ENCODE data around the gene BCR. TPM values are rescaled to one million over a fixed set of nuclear protein-coding genes. Genes with fewer than 3 reads are reported as not detected.

Gene BCR
- total RNA-seq, 1 experiment from 2014 or later: 40.5 TPM

DNA sequence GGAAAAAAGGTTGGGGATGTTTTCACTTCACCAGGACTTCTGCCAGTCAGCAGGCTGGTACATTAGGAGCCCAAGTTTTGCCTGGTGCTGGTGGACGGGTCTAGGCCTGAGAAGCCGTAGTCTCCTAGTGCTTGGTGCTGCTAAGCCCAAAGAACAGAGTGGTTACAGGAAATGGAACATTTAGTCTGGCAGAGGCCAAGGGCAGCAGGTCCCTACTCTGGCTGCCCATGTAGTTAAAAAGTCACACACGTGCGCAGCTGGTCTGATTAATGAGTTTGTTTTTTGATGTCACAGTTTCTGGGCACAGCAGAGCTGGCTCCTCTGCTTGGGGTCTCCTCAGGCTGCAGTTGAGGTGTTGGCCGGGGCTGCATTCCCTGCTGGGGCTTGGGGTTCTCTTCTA, 20.6 kb downstream of the BCR start:
- no peaks in the 10 kb centered on the region for H3K9me3 ChIP-seq (ENCODE audit: low read length)
- no peak overlapping the region for H2AFZ ChIP-seq (ENCODE audit: low read length)
- no peak for DNase-seq
- no peak overlapping the region for H3K9ac ChIP-seq (ENCODE audit: low read length)
- H3K79me2 ChIP-seq (ENCODE audit: low read length): peaks cover 58% of the 10 kb centered on the region
- no peaks in the 10 kb centered on the region for H4K20me1 ChIP-seq (ENCODE audit: insufficient read depth, low read depth, low read length)
- no peaks in the 10 kb centered on the region for H3K36me3 ChIP-seq (ENCODE audit: insufficient read depth, low read length)
- no peaks in the 10 kb centered on the region for H3K4me1 ChIP-seq (ENCODE audit: low read length)
- H3K27me3 ChIP-seq (ENCODE audit: low read length): no peaks in the 10 kb centered on the region
- H3K9me2 ChIP-seq (replicated peaks; ENCODE audit: insufficient read depth, low read length): no peaks in the 10 kb centered on the region
- H3K4me3 ChIP-seq (ENCODE audit: low read length): no peak overlapping the region
- H3K4me2 ChIP-seq (ENCODE audit: low read depth, low read length, poor library complexity, severe bottlenecking): no peak overlapping the region
- H3K27ac ChIP-seq (ENCODE audit: low read length): no peak overlapping the region

DNA sequence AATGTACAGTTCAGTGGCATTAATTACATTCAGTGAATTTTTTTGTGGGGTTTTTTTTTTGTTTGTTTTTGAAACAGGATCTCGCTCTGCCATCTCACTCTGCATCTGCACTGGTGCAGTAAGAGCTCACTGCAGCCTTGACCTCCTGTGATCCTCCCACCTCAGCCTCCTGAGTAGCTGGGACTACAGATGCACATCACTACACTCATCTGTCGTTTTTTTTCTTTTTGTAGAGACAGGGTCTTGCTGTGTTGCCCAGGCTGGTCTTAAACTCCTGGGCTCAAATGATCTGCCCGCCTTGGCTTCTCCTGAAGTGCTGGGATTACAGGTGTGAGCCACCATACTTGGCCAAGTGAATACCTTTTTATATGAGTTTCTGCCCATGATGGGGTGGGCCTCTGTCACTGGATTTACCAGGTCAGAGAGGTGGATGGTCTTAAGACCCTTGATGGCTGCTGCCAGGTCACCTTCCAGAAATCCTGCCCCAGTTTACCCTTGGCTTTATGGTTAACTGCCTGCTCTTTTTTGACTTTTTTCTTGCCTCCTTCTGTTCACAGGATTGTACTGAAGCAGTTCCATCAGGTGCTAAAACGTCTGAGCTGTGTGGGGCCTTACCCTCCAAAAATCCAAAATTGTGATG, 22.6 kb downstream of the BCR start:
- Histone ChIP-seq H3K4me2 (ENCODE audit: low read depth, low read length, poor library complexity, severe bottlenecking) (no peak overlapping the region), H3K4me3 (ENCODE audit: low read length) (no peak overlapping the region), H3K9me3 (ENCODE audit: low read length) (no peaks in the 10 kb centered on the region), H3K4me1 (ENCODE audit: low read length) (peaks cover 10% of the 10 kb centered on the region), H3K79me2 (ENCODE audit: low read length) (peaks cover 41% of the 10 kb centered on the region), H3K9ac (ENCODE audit: low read length) (no peak overlapping the region), H3K9me2 (replicated peaks; ENCODE audit: insufficient read depth, low read length) (no peaks in the 10 kb centered on the region), H3K27ac (ENCODE audit: low read length) (no peak overlapping the region), H2AFZ (ENCODE audit: low read length) (no peak overlapping the region), H3K27me3 (ENCODE audit: low read length) (no peaks in the 10 kb centered on the region), H4K20me1 (ENCODE audit: insufficient read depth, low read depth, low read length) (no peaks in the 10 kb centered on the region), H3K36me3 (ENCODE audit: insufficient read depth, low read length) (no peaks in the 10 kb centered on the region)
- DNase-seq: no peak

DNA sequence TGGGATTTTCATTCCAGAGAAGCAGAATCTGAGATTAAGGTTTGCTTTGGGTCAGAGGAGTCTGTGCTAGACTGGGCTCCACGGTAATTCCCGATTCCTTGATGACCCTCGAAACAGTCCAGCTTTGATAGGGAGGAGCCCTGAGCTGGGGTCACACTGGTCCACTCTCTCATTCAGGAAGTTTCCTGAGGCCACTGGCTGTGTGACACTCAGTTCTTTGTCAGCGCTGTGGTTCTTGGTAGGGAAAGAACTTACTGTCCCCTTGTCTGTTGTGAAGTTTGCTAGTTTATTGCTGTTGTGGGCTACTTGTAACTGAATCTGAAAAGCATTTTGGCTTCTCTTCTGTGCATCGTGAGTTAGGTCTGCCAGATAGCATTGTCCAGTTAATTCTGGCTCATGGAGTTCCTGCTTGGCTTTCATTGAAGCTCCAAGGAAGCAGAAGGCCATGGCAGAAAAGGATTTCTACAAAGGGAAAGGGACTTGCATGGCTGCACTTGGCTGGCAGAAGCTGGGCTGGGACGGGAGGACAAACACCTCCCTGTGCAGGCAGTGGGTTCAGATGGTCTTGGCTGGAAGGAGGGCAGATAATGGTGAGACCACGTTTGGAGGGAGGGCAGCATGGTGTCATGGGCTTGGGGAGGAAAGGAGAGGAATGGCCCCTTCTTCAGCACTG, 23.3 kb downstream of the BCR start:
- Histone ChIP-seq H3K36me3 (ENCODE audit: insufficient read depth, low read length) (no peaks in the 10 kb centered on the region), H4K20me1 (ENCODE audit: insufficient read depth, low read depth, low read length) (no peaks in the 10 kb centered on the region), H3K9me2 (replicated peaks; ENCODE audit: insufficient read depth, low read length) (no peaks in the 10 kb centered on the region), H2AFZ (ENCODE audit: low read length) (no peak overlapping the region), H3K27ac (ENCODE audit: low read length) (no peak overlapping the region), H3K27me3 (ENCODE audit: low read length) (no peaks in the 10 kb centered on the region), H3K9me3 (ENCODE audit: low read length) (no peaks in the 10 kb centered on the region), H3K4me1 (ENCODE audit: low read length) (peaks cover 16% of the 10 kb centered on the region), H3K4me3 (ENCODE audit: low read length) (no peak overlapping the region), H3K4me2 (ENCODE audit: low read depth, low read length, poor library complexity, severe bottlenecking) (no peak overlapping the region), H3K9ac (ENCODE audit: low read length) (no peak overlapping the region), H3K79me2 (ENCODE audit: low read length) (peaks cover 39% of the 10 kb centered on the region)
- DNase-seq: no peak

DNA sequence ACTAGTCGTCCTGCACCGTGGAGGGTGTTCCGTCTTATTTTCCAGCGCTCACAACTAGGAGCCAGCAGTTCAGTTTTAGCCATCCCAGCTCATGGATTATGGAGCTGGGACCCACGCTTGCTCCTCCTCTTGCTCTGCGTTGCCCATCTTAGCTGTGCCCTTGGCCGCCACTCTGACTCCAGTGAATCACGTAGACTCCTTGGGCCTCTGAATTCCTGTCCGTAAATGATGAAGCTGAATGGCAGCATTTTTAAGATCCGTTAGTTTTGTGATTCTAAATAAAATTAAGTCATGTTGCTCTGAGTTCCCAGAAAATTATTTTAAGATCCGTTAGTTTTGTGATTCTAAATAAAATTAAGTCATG, 23.8 kb downstream of the BCR start:
- no peaks in the 10 kb centered on the region for H4K20me1 ChIP-seq (ENCODE audit: insufficient read depth, low read depth, low read length)
- no peak overlapping the region for H3K4me3 ChIP-seq (ENCODE audit: low read length)
- H3K9me3 ChIP-seq (ENCODE audit: low read length): no peaks in the 10 kb centered on the region
- H3K79me2 ChIP-seq (ENCODE audit: low read length): peaks cover 42% of the 10 kb centered on the region
- no peak for DNase-seq
- no peak overlapping the region for H2AFZ ChIP-seq (ENCODE audit: low read length)
- no peak overlapping the region for H3K4me2 ChIP-seq (ENCODE audit: low read depth, low read length, poor library complexity, severe bottlenecking)
- peaks cover 21% of the 10 kb centered on the region for H3K4me1 ChIP-seq (ENCODE audit: low read length)
- H3K9me2 ChIP-seq (replicated peaks; ENCODE audit: insufficient read depth, low read length): no peaks in the 10 kb centered on the region
- H3K9ac ChIP-seq (ENCODE audit: low read length): no peak overlapping the region
- no peaks in the 10 kb centered on the region for H3K36me3 ChIP-seq (ENCODE audit: insufficient read depth, low read length)
- no peak overlapping the region for H3K27ac ChIP-seq (ENCODE audit: low read length)
- no peaks in the 10 kb centered on the region for H3K27me3 ChIP-seq (ENCODE audit: low read length)

DNA sequence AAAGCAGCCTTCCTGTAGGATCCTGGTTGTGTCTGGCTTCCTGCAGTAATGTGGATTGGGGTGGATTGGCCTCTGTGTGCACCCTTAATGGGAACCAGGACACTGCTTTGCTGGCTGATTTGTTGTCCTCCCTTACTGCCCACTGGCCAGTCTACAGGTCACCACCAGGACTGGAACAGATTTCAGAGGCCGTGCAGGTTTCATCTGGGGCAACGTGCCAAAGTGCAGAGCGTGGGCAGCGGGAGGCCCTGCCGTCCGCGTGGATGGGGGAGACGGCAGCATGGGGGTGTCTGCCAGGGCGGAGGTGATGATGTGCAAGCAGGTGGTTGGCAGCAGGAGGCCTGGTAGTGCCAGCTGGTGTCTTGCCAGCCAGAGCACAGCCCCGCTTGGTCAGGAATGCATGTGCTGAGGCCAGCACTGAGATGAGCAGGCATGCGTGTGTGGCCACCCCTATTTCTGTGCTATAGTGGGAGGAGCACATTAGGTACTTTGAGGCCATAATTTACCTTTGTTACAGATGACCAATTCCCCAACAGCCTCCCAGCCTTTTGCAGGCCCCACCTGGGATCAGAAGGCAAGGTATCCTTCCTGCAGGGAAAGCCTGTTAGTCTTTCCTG, 24.3 kb downstream of the BCR start:
- H3K9ac ChIP-seq (ENCODE audit: low read length): no peak overlapping the region
- H2AFZ ChIP-seq (ENCODE audit: low read length): no peak overlapping the region

DNA sequence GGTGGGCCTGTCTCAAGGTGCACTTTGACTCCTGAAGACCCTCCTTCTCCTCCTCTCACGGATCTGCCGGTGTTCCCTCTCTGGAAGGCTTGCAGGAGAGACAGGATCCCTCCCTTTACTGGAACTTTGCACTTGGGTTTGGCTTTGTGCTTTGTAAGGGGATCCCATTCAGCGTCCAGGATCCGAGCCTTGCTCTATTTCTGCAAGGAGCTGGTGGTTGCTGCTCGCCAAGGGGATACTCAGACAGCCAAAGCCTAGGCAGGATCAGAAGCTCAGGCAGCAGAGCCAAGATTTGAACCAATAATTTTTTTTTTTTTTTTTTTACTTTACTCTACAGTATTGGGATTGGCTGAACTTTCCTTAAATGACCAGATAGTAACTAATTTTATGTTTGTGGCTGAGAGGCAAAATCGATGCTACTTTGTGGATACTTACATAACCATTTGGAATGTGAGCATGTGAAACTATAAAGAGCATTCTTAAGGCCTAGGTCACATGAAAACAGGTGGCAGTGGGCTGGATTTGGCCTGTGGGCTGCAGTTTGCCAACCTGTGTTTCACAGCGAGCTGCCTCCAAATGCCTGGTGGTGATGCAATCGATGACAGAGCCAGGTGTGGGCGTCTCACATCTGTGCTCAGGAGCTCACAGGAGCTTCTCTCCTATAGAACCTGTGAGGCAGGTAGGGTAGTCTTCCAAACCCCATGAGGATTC, 25.2 kb downstream of the BCR start:
- Histone ChIP-seq H4K20me1 (ENCODE audit: insufficient read depth, low read depth, low read length) (no peaks in the 10 kb centered on the region), H3K4me3 (ENCODE audit: low read length) (no peak overlapping the region), H3K4me2 (ENCODE audit: low read depth, low read length, poor library complexity, severe bottlenecking) (no peak overlapping the region), H3K27ac (ENCODE audit: low read length) (no peak overlapping the region), H3K9me3 (ENCODE audit: low read length) (no peaks in the 10 kb centered on the region), H3K4me1 (ENCODE audit: low read length) (peaks cover 32% of the 10 kb centered on the region), H3K36me3 (ENCODE audit: insufficient read depth, low read length) (no peaks in the 10 kb centered on the region), H3K27me3 (ENCODE audit: low read length) (no peaks in the 10 kb centered on the region), H3K9me2 (replicated peaks; ENCODE audit: insufficient read depth, low read length) (no peaks in the 10 kb centered on the region), H3K9ac (ENCODE audit: low read length) (no peak overlapping the region), H3K79me2 (ENCODE audit: low read length) (peaks cover 49% of the 10 kb centered on the region), H2AFZ (ENCODE audit: low read length) (no peak overlapping the region)
- no peak for DNase-seq

More for the DNA sequence above, 24.3 kb downstream of the BCR start:
- H3K36me3 ChIP-seq (ENCODE audit: insufficient read depth, low read length): no peaks in the 10 kb centered on the region
- no peak for DNase-seq
- H3K9me2 ChIP-seq (replicated peaks; ENCODE audit: insufficient read depth, low read length): no peaks in the 10 kb centered on the region
- no peaks in the 10 kb centered on the region for H3K27me3 ChIP-seq (ENCODE audit: low read length)
- no peaks in the 10 kb centered on the region for H4K20me1 ChIP-seq (ENCODE audit: insufficient read depth, low read depth, low read length)
- no peaks in the 10 kb centered on the region for H3K9me3 ChIP-seq (ENCODE audit: low read length)
- H3K4me3 ChIP-seq (ENCODE audit: low read length): no peak overlapping the region
- H3K4me2 ChIP-seq (ENCODE audit: low read depth, low read length, poor library complexity, severe bottlenecking): no peak overlapping the region
- H3K79me2 ChIP-seq (ENCODE audit: low read length): peaks cover 40% of the 10 kb centered on the region
- H3K27ac ChIP-seq (ENCODE audit: low read length): no peak overlapping the region
- H3K4me1 ChIP-seq (ENCODE audit: low read length): peaks cover 23% of the 10 kb centered on the region

DNA sequence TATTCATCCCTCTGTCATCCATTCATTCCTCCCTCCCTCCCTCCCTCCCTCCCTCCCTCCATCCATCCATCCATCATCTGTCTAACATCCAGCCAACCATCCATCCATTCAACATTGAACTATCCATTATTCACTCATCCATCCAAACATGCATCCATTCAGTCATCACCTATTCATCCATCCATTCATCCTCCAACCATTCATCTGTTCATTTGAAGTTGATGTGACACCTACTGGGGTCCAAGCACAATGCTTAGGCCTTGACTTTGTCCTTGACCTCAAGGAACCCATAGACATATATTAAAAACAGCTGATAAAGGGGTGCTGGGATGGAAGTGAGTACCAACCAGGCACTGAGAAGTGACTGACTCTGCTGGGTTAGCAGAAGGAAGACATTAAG, 26.6 kb downstream of the BCR start:
- Histone ChIP-seq H3K9me3 (ENCODE audit: low read length) (no peaks in the 10 kb centered on the region), H3K27ac (ENCODE audit: low read length) (peak overlapping the region; percentile 82), H2AFZ (ENCODE audit: low read length) (no peak overlapping the region), H3K4me1 (ENCODE audit: low read length) (peaks cover 43% of the 10 kb centered on the region), H4K20me1 (ENCODE audit: insufficient read depth, low read depth, low read length) (no peaks in the 10 kb centered on the region), H3K4me3 (ENCODE audit: low read length) (no peak overlapping the region), H3K9ac (ENCODE audit: low read length) (no peak overlapping the region), H3K27me3 (ENCODE audit: low read length) (no peaks in the 10 kb centered on the region), H3K9me2 (replicated peaks; ENCODE audit: insufficient read depth, low read length) (no peaks in the 10 kb centered on the region), H3K36me3 (ENCODE audit: insufficient read depth, low read length) (no peaks in the 10 kb centered on the region), H3K4me2 (ENCODE audit: low read depth, low read length, poor library complexity, severe bottlenecking) (no peak overlapping the region), H3K79me2 (ENCODE audit: low read length) (peaks cover 46% of the 10 kb centered on the region)
- DNase-seq: no peak

DNA sequence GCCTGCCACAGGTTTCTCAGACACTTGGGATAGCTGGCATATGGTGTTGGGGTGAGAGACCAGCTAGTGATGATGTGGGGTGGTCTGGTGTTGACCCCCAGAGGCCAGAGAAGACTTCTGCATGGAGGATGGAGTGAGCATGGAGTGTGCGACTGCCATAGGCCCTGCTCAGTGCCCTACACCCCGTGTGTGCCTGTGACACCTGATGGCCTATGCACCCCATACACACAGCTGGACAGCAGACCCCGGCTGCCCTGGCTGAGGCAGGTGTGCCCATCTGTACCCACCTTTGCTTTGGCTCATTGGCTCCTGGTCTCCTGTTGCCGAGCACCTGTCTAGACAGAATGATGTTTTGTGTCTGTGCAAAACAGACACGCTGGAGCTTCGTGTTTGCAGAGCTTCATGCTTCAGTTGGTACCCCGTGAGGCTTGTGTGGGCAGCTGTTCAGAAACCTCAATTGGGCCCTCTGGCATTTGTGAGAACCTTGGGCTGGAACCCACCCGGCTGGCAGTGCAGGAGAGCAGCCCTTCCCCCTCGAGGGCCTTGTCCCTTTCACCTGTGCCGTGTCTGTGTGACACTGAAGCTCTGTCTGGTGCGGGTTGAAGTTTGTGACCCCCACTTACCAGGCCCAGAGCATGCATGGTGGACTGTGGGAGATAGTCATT, 27.6 kb downstream of the BCR start:
- Histone ChIP-seq H3K27ac (ENCODE audit: low read length) (peak overlapping the region; percentile 82), H3K9me3 (ENCODE audit: low read length) (no peaks in the 10 kb centered on the region), H3K4me3 (ENCODE audit: low read length) (no peak overlapping the region), H3K4me2 (ENCODE audit: low read depth, low read length, poor library complexity, severe bottlenecking) (peak overlapping the region; percentile 14), H2AFZ (ENCODE audit: low read length) (no peak overlapping the region), H4K20me1 (ENCODE audit: insufficient read depth, low read depth, low read length) (no peaks in the 10 kb centered on the region), H3K9me2 (replicated peaks; ENCODE audit: insufficient read depth, low read length) (no peaks in the 10 kb centered on the region), H3K36me3 (ENCODE audit: insufficient read depth, low read length) (no peaks in the 10 kb centered on the region), H3K4me1 (ENCODE audit: low read length) (peaks cover 52% of the 10 kb centered on the region), H3K27me3 (ENCODE audit: low read length) (no peaks in the 10 kb centered on the region), H3K9ac (ENCODE audit: low read length) (no peak overlapping the region), H3K79me2 (ENCODE audit: low read length) (peaks cover 47% of the 10 kb centered on the region)
- DNase-seq: peak; percentile 82

All from Karpas-422 (cell line).